GDM1 (cell line): ENCODE measurements around the gene SPTA1.

Experiments used
- DNase-seq: peaks from one replicate; lab custom pipeline; 2025; lab: John Stamatoyannopoulos, UW

SPTA1 gene

DNA sequence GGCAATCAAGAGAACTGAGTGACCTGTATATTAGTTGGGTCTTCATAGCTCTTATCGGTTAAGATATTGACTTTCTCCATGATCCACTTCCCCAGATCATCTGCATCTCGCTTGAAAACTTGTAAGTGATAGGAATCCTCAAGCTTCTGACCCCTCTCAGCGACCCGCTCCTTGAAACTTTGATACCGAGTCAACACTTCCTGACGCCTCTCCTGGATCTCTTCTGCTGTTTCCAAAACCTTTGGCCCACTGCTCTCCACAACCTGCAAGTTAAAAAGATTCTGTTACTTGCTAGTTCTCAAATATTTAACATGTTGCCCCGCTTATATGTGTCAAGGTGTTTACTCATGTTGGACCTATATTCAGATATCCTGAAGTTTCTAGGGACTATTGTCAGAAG, 1.4 kb downstream of the SPTA1 start:
- DNase-seq: no peak

DNA sequence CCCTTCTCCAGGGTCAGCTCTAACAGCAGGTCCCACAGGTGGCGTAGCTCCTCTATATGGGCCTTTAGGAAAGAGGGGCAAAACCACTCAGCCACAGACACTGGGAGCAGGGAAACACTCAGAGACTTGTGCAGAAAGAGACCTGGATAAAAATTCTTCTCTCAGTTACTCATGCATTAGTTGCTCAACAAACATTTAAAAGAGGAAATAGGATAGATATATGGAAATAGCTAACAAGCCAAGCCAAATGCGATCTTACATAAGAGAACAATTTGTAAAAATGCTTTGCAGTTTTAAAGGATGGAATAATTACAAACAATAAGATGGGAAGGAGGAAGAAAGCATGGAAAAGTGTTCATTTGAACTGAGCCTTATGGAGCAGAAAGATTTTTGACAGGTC, 4.9 kb downstream of the SPTA1 start:
- no peak for DNase-seq

DNA sequence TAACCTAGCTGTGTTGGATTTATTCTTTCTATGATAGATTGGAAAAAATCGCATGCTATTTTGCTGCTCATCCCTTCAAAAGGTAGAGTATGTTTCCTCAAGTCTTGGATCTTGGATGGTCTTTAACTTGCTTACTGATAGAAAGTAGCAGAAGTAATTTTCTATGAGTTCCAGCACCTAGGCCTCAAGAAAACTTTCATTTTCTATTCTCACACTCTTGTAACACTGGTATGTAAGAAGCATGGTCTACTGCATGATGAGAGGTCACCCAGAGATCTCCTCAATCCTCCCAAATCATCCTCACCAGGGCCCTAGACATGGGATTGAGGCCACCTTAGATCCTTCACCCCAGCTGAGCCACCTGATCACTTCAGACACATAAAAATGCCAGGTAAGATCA, 7.2 kb downstream of the SPTA1 start:
- no peak for DNase-seq

DNA sequence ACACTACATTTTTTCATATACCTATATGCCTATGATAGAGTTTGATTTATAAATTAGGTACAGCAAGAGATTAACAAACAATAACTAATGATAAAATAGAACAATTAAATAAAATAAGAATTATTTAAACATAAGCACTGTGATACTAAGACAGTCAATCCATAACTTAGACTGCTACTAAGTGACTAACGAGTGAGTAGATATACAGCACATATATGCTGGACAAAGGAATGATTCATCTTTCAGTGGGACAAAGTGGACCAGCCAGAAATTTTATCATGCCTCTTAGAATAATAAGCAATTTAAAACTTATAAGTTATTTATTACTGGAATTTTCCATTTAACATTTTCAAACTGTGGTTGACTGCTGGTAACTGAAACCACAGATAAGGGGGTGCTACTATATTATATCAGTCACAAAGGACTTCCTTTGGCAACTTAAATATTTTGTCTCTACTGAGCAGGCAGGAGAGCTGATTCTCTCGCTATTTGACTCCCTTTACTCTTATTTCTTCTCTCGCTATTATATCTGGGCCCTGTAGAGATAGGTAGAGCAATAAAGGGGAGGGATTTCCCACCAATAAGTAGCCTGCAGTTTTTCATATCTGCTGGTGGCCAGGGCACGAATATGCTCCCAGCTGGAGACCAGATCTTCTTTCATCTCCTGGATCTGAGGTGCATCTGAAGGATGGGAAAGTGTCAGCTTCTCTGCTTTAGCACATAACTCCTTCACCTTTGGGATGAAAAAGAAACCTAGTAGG, 10.8 kb downstream of the SPTA1 start:
- DNase-seq: no peak

DNA sequence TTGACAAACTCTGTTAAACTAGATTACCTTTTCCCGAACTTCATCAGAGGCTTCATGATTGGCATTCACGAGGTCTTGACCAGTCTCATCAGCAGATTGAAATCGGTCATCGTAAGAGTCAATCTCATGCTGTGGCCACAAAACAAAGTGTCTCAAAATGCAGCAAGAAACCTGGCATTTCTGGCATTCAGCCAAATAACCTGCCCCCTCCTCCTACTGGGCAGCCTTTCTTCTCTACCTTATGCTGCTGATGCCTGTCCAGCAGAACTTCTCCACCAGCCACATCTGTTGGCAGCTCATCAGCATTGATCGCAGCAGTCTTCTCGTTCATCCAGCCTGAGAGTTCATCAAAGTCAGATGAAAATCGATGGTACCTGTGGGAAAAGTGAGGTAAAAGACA, 12.2 kb downstream of the SPTA1 start:
- no peak for DNase-seq

DNA sequence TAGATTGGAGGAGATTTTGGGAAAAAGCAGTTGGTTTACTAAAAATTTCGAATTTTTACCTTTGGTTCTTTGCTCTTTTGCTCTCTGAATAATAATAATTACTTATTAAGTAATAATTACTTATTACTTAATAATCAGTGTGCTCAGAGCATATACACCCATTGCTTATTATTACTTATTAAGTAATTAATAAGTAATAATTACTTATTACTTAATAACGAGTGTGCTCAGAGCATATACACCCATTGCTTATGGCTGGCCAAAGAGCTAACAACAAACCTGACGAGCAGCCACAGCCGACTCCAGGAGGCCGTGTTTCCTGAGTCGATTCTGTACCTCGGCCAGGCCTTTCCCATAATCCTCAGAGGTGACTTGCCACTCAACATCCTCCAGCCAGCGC, 20.5 kb downstream of the SPTA1 start:
- no peak for DNase-seq

DNA sequence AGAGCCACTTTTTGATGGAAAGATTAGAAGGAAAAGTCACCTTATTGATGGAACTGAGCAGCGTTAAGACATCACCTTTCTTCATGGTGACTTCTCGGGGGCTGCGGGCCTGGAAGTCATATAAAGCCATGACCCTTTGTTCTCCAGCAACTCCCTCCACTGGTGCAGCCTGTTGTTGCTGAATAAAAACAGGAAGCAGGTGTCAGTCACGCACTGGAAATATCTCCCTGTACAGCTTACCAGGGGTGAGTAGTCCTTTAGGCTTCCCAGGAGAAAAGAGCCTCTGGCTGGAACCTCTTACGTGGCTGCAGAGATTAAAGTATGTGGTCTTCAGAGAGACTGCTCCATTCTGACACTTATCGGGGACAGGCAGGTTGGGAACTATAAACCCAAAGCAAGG, 31.9 kb downstream of the SPTA1 start:
- peak; percentile 54 for DNase-seq

DNA sequence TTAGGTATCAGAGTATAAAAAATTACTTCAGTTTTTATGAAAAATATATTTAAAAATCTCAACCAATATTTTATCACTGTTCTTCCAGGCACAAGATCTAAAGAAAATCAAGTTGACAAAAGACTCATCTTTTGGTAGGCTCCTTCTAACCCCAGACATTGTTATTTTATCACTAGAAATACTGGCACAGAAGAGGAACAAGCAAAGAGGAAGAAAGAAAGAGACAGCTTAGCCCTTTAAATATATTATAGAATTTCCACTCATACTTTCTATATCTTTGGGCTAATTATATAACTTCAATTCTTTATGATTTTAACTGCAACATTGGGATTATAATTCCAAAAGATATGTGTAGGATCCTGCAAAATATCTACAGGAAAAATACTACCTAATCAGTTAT, 32.4 kb downstream of the SPTA1 start:
- no peak for DNase-seq

DNA sequence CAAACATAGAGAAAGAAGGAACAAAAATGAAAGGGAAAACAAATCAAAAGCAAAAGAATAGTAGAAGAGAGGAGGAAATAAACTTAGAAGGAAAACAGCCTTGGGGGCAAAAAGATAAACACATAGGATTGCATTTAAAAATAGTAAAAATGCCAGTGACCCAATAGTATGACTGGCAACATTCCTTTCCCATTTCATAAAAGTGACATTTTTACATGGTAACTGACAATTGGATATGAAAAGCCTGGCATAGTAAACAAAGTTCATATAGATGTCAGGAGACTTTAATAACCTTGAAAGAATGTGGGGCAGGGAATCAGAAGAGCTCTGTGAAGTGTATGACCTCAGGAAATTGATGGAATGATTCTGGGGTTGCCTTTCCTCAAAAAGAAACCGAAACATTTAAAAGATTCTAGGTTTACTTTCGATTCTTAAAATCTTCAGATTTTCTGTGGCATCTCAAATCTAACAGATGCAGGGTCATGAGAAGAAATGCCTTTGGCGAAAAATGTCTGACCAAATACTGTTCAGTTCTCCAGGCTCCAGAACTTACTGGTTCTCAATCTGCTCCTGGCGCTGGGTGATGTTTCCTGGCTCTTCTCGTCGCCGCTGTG, 33.7 kb downstream of the SPTA1 start:
- DNase-seq: no peak

DNA sequence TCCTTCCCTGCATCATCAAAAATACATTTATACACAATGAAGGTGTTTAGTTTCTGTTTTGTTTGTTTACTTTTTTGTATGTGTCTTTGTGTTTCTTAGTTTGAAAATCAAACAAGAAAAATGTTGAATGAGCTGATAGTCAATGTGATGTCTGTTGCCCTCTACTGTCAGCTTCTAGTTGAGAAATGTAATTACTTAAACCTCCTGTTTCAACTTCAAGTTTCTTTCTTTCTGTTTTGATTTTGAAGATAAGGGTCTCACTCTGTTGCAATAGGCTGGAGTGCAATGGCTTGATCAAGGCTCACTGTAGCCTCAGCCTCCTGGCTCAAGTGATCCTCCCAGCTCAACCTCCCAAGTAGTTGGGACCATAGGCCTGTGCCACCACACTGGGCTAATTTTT, 37.5 kb downstream of the SPTA1 start:
- no peak for DNase-seq

DNA sequence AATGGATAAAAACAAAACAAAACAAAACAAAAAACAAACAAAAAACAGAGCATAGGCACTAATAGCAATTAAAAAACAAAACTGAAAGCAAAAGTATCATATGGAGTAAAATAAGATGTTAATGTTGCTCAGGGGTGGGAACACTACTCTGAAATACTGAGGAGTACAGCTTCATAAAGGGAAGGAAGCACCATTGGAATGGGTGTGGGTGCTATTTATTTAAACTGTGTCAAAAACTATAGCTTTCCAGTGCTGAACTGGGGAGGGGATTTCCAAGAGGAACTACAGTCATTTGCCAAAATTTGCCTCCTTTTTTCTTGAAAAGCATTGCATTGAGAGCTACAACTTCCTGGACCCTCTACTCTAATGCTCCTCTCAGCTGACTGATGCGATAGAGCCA, 40.0 kb downstream of the SPTA1 start:
- no peak for DNase-seq

DNA sequence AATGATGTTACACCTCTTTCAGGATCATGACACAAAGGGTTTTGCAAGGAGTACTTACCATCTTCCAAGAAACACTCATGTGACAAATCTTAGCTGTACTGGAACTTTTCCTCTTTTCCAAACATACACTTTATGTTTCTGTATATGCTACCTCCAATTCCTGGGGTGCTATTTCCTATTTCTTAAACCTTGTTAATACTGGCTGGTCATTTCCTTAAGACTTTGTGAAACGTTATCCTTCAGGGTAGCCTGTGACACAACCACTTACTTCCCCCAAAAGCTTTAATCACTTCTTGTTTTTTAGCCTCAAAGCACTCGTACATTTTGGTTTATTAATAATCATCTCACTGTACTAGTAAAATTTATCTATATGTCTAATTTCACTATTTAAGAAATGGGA, 42.1 kb downstream of the SPTA1 start:
- DNase-seq: no peak

DNA sequence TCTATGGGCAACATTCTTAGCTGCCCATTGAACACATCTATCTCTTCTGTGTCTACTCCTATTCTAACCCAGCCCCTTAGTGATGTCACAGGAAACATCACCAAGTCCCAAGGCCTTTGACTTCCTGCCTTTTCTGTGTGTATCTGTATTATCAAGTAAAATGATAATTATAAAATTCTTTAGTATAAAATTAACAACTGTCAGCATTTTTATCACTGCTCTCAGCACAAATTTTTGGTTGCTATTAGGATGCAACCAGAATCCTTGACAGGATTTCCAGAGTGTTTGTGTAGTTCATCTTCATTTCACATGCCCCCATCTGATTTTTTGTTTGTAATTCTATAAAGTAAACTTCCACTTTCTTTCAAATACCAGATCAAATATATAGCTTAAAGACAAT, 47.6 kb downstream of the SPTA1 start:
- DNase-seq: no peak

DNA sequence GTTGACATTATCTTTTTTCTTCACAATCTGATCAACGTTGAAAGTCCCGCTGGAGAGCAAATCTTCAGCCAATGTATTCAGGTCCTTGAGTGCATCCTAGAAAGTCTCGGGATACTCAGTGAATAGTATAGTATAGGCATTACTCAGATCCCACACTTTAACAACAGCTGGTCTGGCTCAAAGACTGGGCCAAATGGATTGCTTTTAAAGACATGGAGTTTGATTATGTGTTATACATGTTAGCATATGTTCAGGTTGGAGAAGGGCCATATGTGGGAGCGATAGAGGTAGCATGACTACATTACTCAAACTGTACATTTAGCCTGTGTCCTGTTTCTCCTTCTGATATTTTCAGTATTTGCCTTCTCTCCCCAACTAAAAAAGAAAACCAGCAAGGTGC, 48.4 kb downstream of the SPTA1 start:
- no peak for DNase-seq

DNA sequence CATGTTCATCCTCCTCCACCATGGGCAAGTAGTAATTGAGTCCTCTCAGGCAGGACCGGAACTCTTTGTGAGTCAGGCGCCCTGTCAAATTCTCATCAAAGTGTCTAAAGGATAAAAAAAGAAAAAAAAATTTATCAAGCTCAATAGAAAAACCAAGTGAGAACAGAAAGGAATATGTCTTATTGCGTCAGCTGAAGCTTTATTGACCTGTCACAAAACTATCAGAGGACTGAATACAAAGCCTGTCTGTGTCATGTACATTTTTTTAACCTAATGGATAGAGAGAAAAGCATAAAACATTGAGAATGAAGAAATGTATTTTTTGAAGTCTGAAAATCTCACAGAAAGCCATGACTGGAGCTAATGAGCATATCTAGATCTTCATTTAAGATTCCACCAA, 72.8 kb downstream of the SPTA1 start:
- DNase-seq: no peak

DNA sequence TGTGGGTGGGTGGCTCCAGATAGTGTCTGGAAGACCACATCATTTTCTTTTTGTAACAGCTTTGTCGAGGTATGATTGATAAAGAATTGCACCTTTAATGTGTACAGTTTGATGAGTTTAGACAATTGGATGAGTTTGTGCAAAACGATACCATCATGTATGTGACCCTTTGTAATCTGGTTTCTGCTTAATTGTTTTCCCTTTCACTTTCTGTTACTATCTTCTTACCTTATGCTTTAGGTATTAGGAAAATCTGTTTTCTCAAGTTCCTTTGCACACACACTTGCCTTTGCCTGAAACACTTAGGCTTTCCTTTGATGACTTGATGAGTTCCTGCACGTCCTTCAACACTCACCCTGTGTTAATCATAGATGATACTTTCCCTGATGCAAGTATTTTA, 74.6 kb downstream of the SPTA1 start:
- DNase-seq: no peak

DNA sequence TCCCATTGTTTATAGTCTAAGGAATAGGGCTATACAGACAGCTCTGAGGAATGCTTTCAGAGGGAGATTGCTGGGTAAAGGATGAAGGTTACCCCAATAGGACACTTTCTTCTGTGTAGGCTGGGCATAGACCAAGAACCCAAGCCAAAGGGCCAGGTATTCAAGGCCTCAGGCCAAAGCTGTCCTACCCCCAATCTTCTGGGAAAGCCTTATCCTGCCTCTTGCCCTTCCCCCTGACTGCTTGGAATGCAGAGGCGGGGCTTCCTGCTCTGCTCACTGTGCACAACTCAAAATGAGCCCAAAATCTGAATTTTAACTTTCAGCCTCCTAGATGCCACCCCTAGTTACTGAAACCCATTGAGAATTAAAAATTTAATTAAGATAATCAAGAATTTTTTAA, 79.2 kb downstream of the SPTA1 start:
- no peak for DNase-seq

DNA sequence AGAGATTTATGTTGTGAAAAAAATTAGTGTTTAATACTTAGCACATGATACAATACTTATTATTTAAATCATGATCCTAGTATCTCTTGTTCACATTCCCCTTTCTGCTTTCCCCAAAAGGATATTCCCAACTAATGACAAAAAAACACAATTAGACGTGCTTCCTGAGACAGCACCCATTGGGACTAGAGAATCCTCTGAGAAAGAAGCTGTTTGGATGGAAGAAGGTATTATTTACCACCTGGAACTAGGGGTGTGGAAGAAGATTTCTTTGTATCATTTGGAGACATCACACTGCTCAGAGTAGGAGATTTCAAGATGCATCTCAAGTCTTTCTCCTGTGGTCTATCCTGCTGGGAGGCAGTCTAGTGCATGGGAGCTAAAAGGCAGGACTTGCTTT, 81.5 kb downstream of the SPTA1 start, which contains the start of gene OR10Z1:
OR10Z1 (plus strand) TSS at position 301 of the 400 bp plus-strand sequence. CDS start 1,171 bp downstream, outside the sequence.
- no peak for DNase-seq

DNA sequence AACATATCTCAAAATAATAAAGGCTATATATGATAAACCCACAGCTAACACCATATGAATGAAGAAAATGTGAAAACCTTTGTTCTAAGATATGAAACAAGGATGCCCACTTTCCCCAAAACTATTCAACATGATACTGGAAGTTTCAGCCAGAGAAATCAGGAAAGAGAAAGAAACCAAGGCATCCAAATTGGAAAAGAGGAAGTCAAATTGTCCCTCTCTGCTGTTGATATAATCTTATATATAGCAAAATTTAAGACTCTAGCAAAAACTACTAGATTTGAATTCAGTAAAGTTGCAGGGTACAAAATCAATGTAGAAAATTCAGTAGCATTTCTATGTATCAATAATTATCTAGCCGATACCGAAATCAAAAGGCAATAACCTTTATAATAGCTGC, 85.8 kb downstream of the SPTA1 start:
- no peak for DNase-seq

DNA sequence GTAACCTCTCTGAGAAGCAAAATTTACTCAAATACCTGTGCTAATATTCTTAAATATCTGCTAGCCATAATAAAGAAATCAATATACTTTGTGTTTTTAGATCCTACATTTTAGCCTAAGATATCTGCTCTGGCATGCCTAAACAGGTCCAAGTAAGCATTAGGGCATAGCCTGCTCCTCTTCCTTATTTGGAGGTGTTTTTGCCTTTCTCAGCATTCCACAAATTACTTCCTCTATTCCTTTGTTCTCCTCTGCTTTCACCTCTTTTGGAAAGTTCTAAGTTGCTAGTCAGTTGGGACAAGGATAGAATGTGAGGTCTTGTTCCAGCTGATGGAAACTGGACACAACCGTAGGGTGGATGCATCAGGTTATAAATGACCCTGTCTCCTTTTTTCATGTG, 99.6 kb downstream of the SPTA1 start:
- DNase-seq: no peak

DNA sequence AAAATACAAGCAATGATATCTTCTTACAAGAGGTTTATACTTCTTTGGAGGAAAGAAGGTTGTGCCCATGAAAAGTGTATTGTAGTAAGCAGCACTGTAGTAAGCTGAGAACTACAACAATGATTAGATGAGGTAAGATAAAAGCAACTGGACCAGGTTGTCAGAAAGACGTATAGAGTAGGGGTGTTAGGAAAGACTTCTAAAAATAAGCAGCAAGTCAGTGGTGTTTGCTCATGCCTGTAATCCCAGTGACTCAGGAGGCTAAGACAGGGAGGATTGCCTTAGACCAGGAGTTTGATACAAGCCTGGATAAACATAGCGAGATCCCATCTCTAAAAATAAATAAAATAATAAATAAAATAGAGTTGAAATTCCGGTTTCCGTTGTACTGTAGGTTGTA, 102.6 kb downstream of the SPTA1 start:
- DNase-seq: no peak

DNA sequence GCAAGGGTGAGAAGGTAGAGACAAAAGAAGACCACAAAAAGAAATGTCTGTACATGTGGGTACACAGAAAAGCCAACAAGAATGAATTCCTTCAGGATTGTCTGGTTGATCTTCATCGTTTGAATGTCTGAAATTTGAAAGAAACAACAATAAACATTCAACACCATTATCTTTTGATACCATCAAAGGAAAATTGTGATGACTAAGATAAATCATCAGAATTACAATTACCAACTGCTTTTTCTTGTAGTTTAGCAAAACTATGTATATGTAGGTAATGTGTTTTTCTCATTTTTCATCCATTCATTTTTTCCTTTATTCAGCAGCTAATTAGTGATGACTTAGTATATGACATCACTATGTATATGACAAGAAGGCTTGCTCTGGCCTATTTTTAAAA, 106.8 kb downstream of the SPTA1 start, which contains the start of gene OR10X1:
OR10X1 (minus strand) TSS at position 167 of the 400 bp plus-strand sequence; CDS start at position 167, 0 bp downstream.
- no peak for DNase-seq

DNA sequence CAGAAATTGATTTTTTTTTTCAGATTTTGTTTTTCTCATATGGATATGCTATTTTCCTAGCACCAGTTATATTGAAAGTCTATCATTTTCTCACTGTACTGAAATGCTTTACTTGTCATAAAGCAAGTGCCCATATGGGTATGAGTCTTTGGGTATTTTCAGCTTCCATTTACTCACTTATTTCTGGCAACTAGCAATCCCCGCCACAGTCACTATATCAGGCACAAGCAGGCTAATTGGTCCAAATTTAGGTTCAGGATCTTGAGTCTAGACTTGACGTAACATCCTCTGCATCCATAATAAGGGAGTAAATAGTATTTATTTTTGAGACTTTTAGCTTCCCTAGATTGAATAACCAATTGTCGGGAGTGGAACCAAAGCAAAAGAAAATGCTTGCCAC, 109.0 kb downstream of the SPTA1 start:
- no peak for DNase-seq

DNA sequence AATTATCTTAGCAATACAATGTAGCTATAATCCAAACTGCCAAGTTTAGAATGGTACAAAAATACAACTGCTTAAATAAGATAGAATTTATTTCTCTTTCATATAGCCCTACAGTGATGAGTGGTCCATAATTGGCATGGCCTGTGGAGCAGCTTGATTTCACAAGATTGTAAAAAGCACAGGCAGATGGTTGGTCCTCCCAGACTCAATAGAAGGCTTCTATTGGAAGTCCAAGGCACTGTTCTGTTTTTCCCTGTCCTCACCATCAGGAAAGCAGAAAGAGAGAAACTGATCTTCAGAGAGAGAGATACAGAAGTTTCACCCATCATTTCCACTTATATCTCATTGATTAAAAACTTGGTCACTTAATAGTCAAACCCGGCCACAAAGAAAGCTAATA, 114.3 kb downstream of the SPTA1 start:
- DNase-seq: no peak
